Amniotic epithelial cell (primary cell): ENCODE measurements around the gene KSR1.
"Not testable (repeated sequence)": the region's sequence is repeated elsewhere in the genome, so short reads cannot be mapped to it uniquely, and the experiment has no call there.

ENCODE experiments used
- DNase-seq: peaks from one replicate; pipeline ENCODE4 v3.0.0-alpha.2; 2010; ENCODE audit warnings: low read depth

The KSR1 gene

GRCh38 chr17:27657620-27658019 is 201.4 kb downstream of the KSR1 start:
- DNase-seq: peak; percentile 26

DNA sequence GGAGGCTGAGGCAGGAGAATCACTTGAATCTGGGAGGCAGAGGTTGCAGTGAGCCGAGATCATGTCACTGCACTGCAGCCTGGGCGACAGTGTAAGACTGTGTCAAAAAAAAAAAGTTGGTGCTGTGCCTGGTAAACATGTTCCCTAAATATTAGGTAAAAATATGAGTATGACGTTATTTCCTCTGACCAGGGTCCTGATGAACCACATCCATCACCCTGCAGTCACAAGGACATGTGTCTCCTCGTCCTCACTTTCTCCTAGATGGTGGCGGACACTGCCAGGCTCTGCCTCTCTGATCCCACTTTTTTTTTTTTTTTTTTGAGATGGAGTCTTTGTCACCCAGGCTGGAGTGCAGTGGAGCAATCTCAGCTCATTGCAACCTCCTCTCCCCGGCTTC is 203.4 kb downstream of the KSR1 start:
- no peak for DNase-seq

DNA sequence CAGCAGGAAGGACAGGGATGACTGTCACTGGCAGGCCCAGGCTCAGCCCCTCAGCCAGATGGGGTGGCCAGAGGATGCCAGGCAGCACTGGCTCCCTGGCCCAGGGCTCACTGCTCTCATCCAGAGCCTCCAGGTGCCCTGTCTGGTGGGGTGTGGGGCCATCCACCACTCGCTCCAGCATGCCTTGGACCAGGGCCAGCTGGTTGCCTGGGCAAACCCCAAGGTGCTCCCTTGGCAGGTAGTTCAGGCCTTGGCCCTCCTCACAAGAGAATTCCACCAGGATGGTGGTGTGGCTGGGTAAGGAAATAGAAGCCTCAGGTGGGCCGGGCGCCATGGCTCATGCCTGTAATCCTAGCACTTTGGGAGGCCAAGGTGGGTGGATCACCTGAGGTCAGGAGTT is 204.2 kb downstream of the KSR1 start:
- DNase-seq: no peak

- DNase-seq: no peak
Measured at GRCh38 chr17:27663936-27664605, 207.8 kb downstream of the KSR1 start.

DNA sequence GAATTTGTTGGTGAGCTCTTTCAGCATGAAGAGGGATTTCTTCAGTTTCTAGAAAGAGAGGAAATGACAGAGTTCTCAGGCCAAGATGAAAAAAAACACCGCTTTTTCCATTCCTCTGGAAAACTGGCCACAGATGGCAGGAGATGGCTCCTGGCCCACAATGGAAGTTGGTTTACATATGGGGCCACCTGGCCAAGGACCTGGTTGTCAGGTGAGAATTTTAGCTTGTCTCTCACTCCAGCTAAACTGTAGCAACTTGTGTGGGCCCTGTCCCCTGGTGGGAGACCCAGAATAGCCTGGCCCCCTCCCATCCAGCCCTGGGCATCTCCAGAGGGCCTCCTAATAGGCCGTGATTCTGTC is 208.3 kb downstream of the KSR1 start:
- DNase-seq: no peak

GRCh38 chr17:27665549-27665948 is 209.3 kb downstream of the KSR1 start:
- DNase-seq: no peak

DNA sequence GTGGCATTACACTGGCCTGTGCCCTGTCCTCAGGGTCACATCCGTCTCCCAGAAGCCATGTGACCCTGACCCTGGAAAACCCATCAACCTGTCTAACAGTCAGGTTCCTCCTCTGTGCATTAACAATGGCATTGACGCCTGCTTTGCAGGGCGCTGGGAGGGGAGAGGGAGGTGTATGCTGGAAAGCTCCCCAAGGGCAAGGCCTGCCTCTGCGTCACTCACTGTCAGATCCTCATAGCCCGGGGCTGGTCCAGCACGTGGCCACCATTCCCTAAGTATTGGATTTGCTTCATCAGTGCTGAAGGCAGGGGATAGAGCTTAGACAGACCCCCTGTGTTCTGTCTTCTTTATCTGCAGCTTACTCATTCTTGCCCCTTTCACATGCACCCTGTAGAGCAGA is 210.0 kb downstream of the KSR1 start:
- DNase-seq: not testable (repeated sequence)

- no peak for DNase-seq
Measured at GRCh38 chr17:27666831-27667560, 210.7 kb downstream of the KSR1 start.

GRCh38 chr17:27667656-27668487 is 211.6 kb downstream of the KSR1 start:
- DNase-seq: no peak

- DNase-seq: no peak
Measured at GRCh38 chr17:27668488-27668823, 212.2 kb downstream of the KSR1 start.

GRCh38 chr17:27669136-27669535 is 212.9 kb downstream of the KSR1 start:
- no peak for DNase-seq

GRCh38 chr17:27669850-27670249 is 213.6 kb downstream of the KSR1 start:
- no peak for DNase-seq

DNA sequence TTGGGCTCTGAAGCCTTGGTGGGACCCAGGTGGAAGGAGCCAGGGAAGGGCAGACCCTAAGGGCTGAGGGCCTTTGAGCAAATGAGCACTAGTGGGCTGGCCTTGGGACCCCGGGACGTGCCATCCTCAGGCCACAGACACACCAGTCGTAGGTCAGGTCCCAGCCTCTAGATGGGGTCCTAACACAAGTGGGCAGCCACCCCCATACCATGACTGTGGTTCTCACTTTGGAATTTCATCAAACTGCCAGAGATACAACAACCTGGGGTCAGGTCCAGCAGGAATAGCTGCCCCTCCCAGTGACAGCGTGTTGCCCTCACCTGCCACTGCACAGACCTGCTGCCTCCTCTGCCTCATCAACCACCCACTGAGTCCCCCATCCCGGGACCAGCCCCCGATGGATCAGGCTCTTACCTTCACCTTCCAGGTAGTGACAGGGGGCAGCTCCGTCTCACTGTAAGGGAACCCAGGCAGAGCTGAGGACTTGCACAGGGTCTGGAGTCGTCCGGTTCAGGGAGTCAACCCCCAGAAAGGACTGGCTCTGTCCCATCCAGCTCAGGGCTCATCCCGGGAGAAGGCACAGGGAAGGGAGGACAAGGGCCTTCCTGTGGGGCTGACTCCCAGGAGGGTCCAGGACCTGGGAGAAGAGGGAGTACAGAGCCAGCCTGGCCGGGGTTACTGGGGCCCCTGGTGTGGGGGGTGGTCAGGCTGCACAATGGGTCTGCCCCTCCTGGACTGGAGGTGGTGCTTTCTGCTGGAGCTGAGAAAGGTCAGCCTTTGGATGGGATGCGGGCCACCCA is 214.7 kb downstream of the KSR1 start:
- no peak for DNase-seq

GRCh38 chr17:27671591-27671910 is 215.3 kb downstream of the KSR1 start:
- no peak for DNase-seq

- DNase-seq: not testable (repeated sequence)
Measured at GRCh38 chr17:27671977-27672480, 215.8 kb downstream of the KSR1 start.

GRCh38 chr17:27674335-27674734 is 218.1 kb downstream of the KSR1 start:
- no peak for DNase-seq
